ENCODE measurements around the gene ROBO2. TPM values are rescaled to one million over a fixed set of nuclear protein-coding genes. Genes with fewer than 3 reads are reported as not detected.

Gene ROBO2
- total and polyA plus RNA-seq, 10 donors: 0.41 to 14.8 (median 5.2) TPM

GRCh38 chr3:77236118-77236517 lies 196.2 kb downstream of the ROBO2 start:
- no peak for DNase-seq
- Histone ChIP-seq H3K4me1 (no peaks in the 10 kb centered on the region), H3K27me3 (replicated peaks in 1 of 7) (no peaks in the 10 kb centered on the region), H3K27ac (no peak overlapping the region), H3K9me3 (peaks cover 0 to 10% (median 0%) of the 10 kb centered on the region in 8 donors), H3K4me3 (no peak overlapping the region), H3K36me3 (no peaks in the 10 kb centered on the region)
- 77 to 89% (median 80%) methylated on average over 7 of the region's 7 CpGs for WGBS, 5 donors
- TF ChIP-seq POLR2AphosphoS5 (IDR thresholded peaks at IDR 0.05) (no peak), CTCF (IDR thresholded peaks at IDR 0.05 in 8 of 11, conservative IDR thresholded peaks at IDR 0.05 in 3 of 11) (no peak), POLR2A (IDR thresholded peaks at IDR 0.05) (no peak)
- intact Hi-C loops (cut with DNase I; ENCODE audit: low total_unique reads): no loop called here

GRCh38 chr3:77240072-77240650 lies 200.3 kb downstream of the ROBO2 start:
- no peak for TF ChIP-seq POLR2A (IDR thresholded peaks at IDR 0.05)
- no peak for TF ChIP-seq CTCF (IDR thresholded peaks at IDR 0.05 in 8 of 11, conservative IDR thresholded peaks at IDR 0.05 in 3 of 11)
- no peak for TF ChIP-seq POLR2AphosphoS5 (IDR thresholded peaks at IDR 0.05)
- Histone ChIP-seq H3K36me3 (no peaks in the 10 kb centered on the region), H3K27me3 (replicated peaks in 1 of 7) (no peaks in the 10 kb centered on the region), H3K9me3 (peaks cover 0 to 10% (median 0%) of the 10 kb centered on the region in 8 donors), H3K27ac (no peak overlapping the region), H3K4me1 (no peaks in the 10 kb centered on the region), H3K4me3 (no peak overlapping the region)
- intact Hi-C loops (cut with DNase I; ENCODE audit: low total_unique reads): no loop called here
- DNase-seq: no peak
- WGBS, 5 donors: 85 to 95% (median 92%) methylated on average over 8 to 40 of the region's 40 CpGs

- H3K9me3 ChIP-seq: peaks cover 0 to 10% (median 0%) of the 10 kb centered on the region in 8 donors
- no peaks in the 10 kb centered on the region for H3K36me3 ChIP-seq
- WGBS, 5 donors: 60 to 69% (median 65%) methylated on average over 2 of the region's 2 CpGs
- no peaks in the 10 kb centered on the region for H3K27me3 ChIP-seq (replicated peaks in 1 of 7)
- no peak overlapping the region for H3K4me3 ChIP-seq
- DNase-seq: no peak
- TF ChIP-seq POLR2A (IDR thresholded peaks at IDR 0.05): no peak
- TF ChIP-seq POLR2AphosphoS5 (IDR thresholded peaks at IDR 0.05): no peak
- no peak for TF ChIP-seq CTCF (IDR thresholded peaks at IDR 0.05 in 8 of 11, conservative IDR thresholded peaks at IDR 0.05 in 3 of 11)
- intact Hi-C loops (cut with DNase I; ENCODE audit: low total_unique reads): no loop called here
- H3K27ac ChIP-seq: no peak overlapping the region
- no peaks in the 10 kb centered on the region for H3K4me1 ChIP-seq
Measured at GRCh38 chr3:77242371-77242770, 202.5 kb downstream of the ROBO2 start.

- no peaks in the 10 kb centered on the region for H3K36me3 ChIP-seq
- intact Hi-C loops (cut with DNase I; ENCODE audit: low total_unique reads): no loop called here
- TF ChIP-seq POLR2AphosphoS5 (IDR thresholded peaks at IDR 0.05) (no peak), POLR2A (IDR thresholded peaks at IDR 0.05) (no peak), CTCF (IDR thresholded peaks at IDR 0.05 in 8 of 11, conservative IDR thresholded peaks at IDR 0.05 in 3 of 11) (no peak)
- no peak overlapping the region for H3K4me3 ChIP-seq
- DNase-seq: no peak
- H3K9me3 ChIP-seq: peaks cover 0 to 13% (median 0%) of the 10 kb centered on the region in 8 donors
- no peaks in the 10 kb centered on the region for H3K4me1 ChIP-seq
- no peak overlapping the region for H3K27ac ChIP-seq
- 89 to 93% (median 91%) methylated on average over 3 of the region's 3 CpGs for WGBS, 5 donors
- no peaks in the 10 kb centered on the region for H3K27me3 ChIP-seq (replicated peaks in 1 of 7)
Measured at GRCh38 chr3:77244981-77245380, 205.1 kb downstream of the ROBO2 start.
